ENCODE results near the gene ADGRD1.

- TF ChIP-seq CTCF (IDR thresholded peaks at IDR 0.05), result no peak
- no peak for TF ChIP-seq POLR2A (IDR thresholded peaks at IDR 0.05)
Observed at GRCh38 chr12:131176266-131176665, 222.6 kb downstream of the ADGRD1 start.
